Testis (tissue), 3 donors: Measurements from ENCODE around the gene CXXC4. TPM values are rescaled to one million over a fixed set of nuclear protein-coding genes. Genes with fewer than 3 reads are reported as not detected.

Source experiments
- DNase-seq: peaks from one replicate; pipeline ENCODE4 v3.0.0-alpha.2; 2019
- H3K27ac ChIP-seq, 2 donors: fragments of 200-600 bp; sonication (generic); one replicate each; pipeline ENCODE4 v1.5.1; 2019
- H3K27me3 ChIP-seq: fragments of 200-600 bp; sonication (generic); one replicate; pipeline ENCODE4 v1.5.1; 2019
- H3K36me3 ChIP-seq: fragments of 200-600 bp; sonication (generic); one replicate; pipeline ENCODE4 v1.5.1; 2017; ENCODE audit warnings: low read depth; ENCODE audit errors: missing control alignments
- H3K4me1 ChIP-seq: fragments of 200-600 bp; sonication (generic); one replicate; pipeline ENCODE4 v1.5.1; 2019
- H3K4me3 ChIP-seq, 2 donors: fragments of 200-600 bp; sonication (generic); one replicate each; pipeline ENCODE4 v1.5.1; 2017 to 2019
- H3K9me3 ChIP-seq: fragments of 200-600 bp; sonication (generic); one replicate; pipeline ENCODE4 v1.5.1; 2017
- POLR2A ChIP-seq: fragments of 450-650 bp; IDR thresholded peaks from one replicate; pipeline ENCODE4 v1.6.1; 2017; ENCODE audit warnings: antibody characterized with exemption, mild to moderate bottlenecking, moderate library complexity
- WGBS, 2 donors: methylation state at CpG; one replicate each; pipeline ENCODE4 v1.1.5; 2018; 5-methylcytosine and 5-hydroxymethylcytosine counted together
- intact Hi-C: fragments of 100-400 bp; cut with DNase I; formaldehyde crosslinking; loops from one replicate; pipeline ENCODE4 v1.15.1; 2023; ENCODE audit warnings: low total_unique reads
- polyA plus RNA-seq: library from polyadenylated mRNA; stranded (reverse); fragments of 350-450 nt; fragmentation: Illumina TruSeq; extraction: RNeasy Lipid Tissue Mini Kit (QIAGEN cat#74804); gene quantifications from one replicate; pipeline ENCODE4 v1.2.3, GENCODE V29; 2014; ENCODE audit warnings: low read depth, low replicate concordance; ENCODE audit not compliant: insufficient read depth
- total RNA-seq, 2 donors: library from RNA; depleted of rRNA; stranded (reverse); fragments of >200 nt; gene quantifications; one replicate each; pipeline ENCODE4 v1.2.3, GENCODE V29; 2016
- TF ChIP-seq, protein P1 (sequence below), 3 experiments: fragments of 450-650 bp in 2 of 3; fragments of 200-600 bp in 1 of 3; sonication (generic) in 1 of 3; IDR thresholded peaks; one replicate each; pipeline ENCODE4 v1.5.1; 2016 to 2019; ENCODE audit warnings: antibody characterized with exemption in 3 of 3, mild to moderate bottlenecking in 2 of 3, moderate library complexity in 1 of 3

The CXXC4 gene
- total and polyA plus RNA-seq, 3 donors from 2014 or later: 3.7 to 10.2 (median 8.6) TPM

DNA sequence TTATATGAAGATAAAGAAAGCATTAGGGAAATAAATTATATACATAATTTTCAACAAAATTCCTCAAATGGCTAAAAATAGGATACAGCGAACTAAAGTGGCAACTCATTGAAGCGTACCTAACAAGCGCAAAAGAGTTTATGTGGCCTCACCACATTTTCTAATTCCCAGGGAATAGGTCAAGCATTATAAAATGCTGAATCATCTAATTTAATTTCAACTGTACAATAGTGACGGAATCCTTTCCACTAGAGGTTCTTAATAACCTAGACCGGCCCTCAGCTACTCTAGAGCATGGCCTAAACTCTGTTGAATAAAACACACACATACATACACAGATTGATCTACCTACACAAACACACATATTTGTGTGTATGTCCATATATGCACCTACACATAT, 29.1 kb downstream of the CXXC4 start:
- TF ChIP-seq, protein P1, sequence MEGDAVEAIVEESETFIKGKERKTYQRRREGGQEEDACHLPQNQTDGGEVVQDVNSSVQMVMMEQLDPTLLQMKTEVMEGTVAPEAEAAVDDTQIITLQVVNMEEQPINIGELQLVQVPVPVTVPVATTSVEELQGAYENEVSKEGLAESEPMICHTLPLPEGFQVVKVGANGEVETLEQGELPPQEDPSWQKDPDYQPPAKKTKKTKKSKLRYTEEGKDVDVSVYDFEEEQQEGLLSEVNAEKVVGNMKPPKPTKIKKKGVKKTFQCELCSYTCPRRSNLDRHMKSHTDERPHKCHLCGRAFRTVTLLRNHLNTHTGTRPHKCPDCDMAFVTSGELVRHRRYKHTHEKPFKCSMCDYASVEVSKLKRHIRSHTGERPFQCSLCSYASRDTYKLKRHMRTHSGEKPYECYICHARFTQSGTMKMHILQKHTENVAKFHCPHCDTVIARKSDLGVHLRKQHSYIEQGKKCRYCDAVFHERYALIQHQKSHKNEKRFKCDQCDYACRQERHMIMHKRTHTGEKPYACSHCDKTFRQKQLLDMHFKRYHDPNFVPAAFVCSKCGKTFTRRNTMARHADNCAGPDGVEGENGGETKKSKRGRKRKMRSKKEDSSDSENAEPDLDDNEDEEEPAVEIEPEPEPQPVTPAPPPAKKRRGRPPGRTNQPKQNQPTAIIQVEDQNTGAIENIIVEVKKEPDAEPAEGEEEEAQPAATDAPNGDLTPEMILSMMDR (IDR thresholded peaks at IDR 0.05): no peak
- no peak for TF ChIP-seq POLR2A
- Histone ChIP-seq H3K4me3 (no peak overlapping the region), H3K36me3 (no peaks in the 10 kb centered on the region), H3K27me3 (no peaks in the 10 kb centered on the region), H3K9me3 (no peaks in the 10 kb centered on the region), H3K4me1 (no peaks in the 10 kb centered on the region), H3K27ac (no peak overlapping the region)
- 87 to 94% methylated on average over 5 of the region's 5 CpGs for WGBS, 2 donors
- no peak for DNase-seq
- intact Hi-C loops: no loop called here

DNA sequence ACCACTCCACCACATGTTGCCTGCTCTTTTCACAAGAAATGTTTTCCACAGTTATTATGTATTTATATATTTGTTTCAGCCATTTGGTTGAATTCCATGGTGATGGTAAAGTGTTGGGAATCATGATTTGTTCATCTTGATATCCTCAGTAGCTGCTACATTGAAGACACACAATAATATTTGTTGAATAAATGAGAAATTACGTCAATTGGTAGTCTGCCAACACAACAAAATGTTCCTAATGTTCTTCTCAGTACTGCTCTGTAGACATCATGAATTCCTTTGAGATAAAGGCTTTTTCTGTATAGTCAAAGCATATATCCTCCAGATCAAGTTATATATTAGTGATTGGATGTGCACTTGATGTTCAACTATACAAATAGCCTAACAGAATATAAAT, 29.5 kb downstream of the CXXC4 start:
- intact Hi-C loops: no loop called here
- H3K4me1 ChIP-seq: no peaks in the 10 kb centered on the region
- H3K36me3 ChIP-seq: no peaks in the 10 kb centered on the region
- H3K27ac ChIP-seq: no peak overlapping the region
- no peak for DNase-seq
- 28 to 50% methylated on average over 1 of the region's 1 CpG for WGBS, 2 donors
- H3K27me3 ChIP-seq: no peaks in the 10 kb centered on the region
- no peaks in the 10 kb centered on the region for H3K9me3 ChIP-seq
- no peak for TF ChIP-seq POLR2A
- TF ChIP-seq, protein P1 (IDR thresholded peaks at IDR 0.05): no peak
- H3K4me3 ChIP-seq: no peak overlapping the region

DNA sequence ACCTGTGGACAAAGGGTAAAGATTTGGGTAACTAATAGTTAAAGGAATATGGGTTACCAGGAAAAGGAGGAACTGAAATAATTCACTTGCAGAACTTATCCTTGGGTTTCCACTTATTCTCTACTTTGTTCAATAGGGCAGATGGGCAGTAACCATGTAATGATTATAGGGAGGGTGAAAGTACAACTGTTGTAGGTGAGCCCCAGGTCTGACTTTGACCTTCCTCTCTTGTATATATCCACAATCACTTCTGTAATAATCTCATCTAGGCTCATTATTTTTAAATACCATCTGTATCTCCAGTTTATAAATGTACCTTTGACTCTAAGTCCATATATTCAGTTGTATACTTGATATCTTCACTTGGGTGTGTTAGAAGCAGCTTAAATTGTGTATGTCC, 32.1 kb downstream of the CXXC4 start:
- H3K27ac ChIP-seq: no peak overlapping the region
- no peak for DNase-seq
- intact Hi-C loops: no loop called here

DNA sequence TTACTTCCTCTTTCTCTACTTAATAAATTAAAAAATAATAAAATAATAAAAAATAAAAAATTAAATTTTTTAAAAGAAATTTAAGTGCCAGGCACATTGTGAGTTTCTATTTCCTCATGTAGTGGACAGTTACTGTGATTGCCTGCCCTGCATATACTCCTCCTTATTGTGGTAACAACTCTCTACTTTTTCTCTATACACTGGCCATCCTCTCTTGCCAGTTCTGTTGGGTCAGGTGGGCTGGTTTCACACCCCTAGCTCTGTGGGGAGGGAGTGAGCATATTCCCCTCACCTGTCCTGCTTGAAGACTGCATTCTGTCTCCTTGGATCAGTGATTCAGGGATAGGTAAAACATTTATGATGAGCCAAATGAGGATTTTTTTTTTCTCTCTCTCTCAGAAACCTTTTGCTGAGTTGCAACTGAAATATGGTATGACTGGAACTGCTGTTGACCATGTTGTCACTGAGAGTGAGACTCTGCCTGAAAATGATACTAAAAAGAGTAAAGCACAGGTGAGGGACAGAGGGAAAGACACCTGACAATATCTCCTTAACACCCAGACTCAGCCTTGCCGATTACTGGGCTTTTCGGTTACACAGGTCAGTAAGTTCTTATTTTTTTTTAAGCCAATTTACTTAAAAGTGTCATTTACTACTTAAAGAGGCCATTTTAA, 37.2 kb downstream of the CXXC4 start:
- H3K9me3 ChIP-seq: no peaks in the 10 kb centered on the region
- no peak overlapping the region for H3K4me3 ChIP-seq
- no peaks in the 10 kb centered on the region for H3K4me1 ChIP-seq
- no peaks in the 10 kb centered on the region for H3K27me3 ChIP-seq
- H3K36me3 ChIP-seq: no peaks in the 10 kb centered on the region
- 57 to 59% methylated on average over 2 of the region's 2 CpGs for WGBS, 2 donors
- TF ChIP-seq POLR2A: no peak
- TF ChIP-seq, protein P1 (IDR thresholded peaks at IDR 0.05): no peak
- DNase-seq: no peak
- intact Hi-C loops: no loop called here
- H3K27ac ChIP-seq: no peak overlapping the region

More for the DNA sequence above, 32.1 kb downstream of the CXXC4 start:
- Histone ChIP-seq H3K9me3 (no peaks in the 10 kb centered on the region), H3K4me1 (no peaks in the 10 kb centered on the region), H3K36me3 (no peaks in the 10 kb centered on the region), H3K4me3 (no peak overlapping the region), H3K27me3 (no peaks in the 10 kb centered on the region)
- TF ChIP-seq, protein P1 (IDR thresholded peaks at IDR 0.05): no peak
- no peak for TF ChIP-seq POLR2A

DNA sequence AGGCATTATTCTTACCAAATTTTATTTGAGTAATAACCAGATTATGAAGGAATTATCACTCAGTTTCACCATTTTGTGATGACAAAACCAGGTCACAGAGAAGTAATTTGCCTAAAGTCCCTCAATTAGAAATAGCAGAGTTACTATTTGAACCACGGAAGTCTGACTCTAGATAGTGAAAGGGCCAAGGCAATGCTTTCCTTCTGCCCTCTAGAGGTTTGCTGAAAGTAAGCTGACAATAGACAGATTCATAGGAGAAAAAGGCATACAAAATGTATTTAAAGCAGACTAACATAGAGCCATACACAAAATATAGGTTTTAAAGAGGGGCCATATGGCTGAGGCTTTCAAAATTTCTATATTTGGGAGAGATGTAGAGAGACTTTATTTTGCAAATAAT, 43.1 kb downstream of the CXXC4 start:
- intact Hi-C loops: no loop called here
- Histone ChIP-seq H3K36me3 (no peaks in the 10 kb centered on the region), H3K9me3 (no peaks in the 10 kb centered on the region), H3K27me3 (no peaks in the 10 kb centered on the region), H3K4me3 (no peak overlapping the region), H3K27ac (peak overlapping the region; percentile 19 to 52), H3K4me1 (peaks cover 5% of the 10 kb centered on the region)
- peak; percentile 17 for DNase-seq
- 32 to 63% methylated on average over 1 of the region's 1 CpG for WGBS, 2 donors
- no peak for TF ChIP-seq POLR2A
- TF ChIP-seq, protein P1 (IDR thresholded peaks at IDR 0.05): peak; percentile 15 to 36 (median 28)
